ENCODE data around the gene ECI2.
"Not testable (repeated sequence)": the region's sequence is repeated elsewhere in the genome, so short reads cannot be mapped to it uniquely, and the experiment has no call there.

ECI2 gene

GRCh38 chr6:4093288-4093687 is 42.1 kb downstream of the ECI2 start:
- no peaks in the 10 kb centered on the region for H3K36me3 ChIP-seq
- H3K9ac ChIP-seq: no peak overlapping the region
- H3K4me1 ChIP-seq: no peaks in the 10 kb centered on the region
- H3K27me3 ChIP-seq: no peaks in the 10 kb centered on the region
- H3K9me3 ChIP-seq (replicated peaks in 1 of 11): peaks cover 8 to 18% (median 15%) of the 10 kb centered on the region in 11 experiments; a peak in 16 of 22 replicates
- no peak overlapping the region for H3K4me3 ChIP-seq
- H3K27ac ChIP-seq: no peak overlapping the region
- no peaks in the 10 kb centered on the region for H4K20me1 ChIP-seq
- no peak for TF ChIP-seq Cebpa-rat (IDR thresholded peaks at IDR 0.05)
- H3K4me2 ChIP-seq: no peak overlapping the region

GRCh38 chr6:4091941-4092340 is 43.4 kb downstream of the ECI2 start:
- Histone ChIP-seq H3K36me3 (no peaks in the 10 kb centered on the region), H3K9ac (no peak overlapping the region), H3K4me1 (no peaks in the 10 kb centered on the region), H3K27me3 (no peaks in the 10 kb centered on the region), H3K4me3 (no peak overlapping the region), H3K4me2 (no peak overlapping the region), H3K27ac (no peak overlapping the region), H4K20me1 (no peaks in the 10 kb centered on the region), H3K9me3 (replicated peaks in 1 of 11) (peaks cover 8 to 18% (median 15%) of the 10 kb centered on the region in 11 experiments; a peak in 16 of 22 replicates)
- no peak for TF ChIP-seq Cebpa-rat (IDR thresholded peaks at IDR 0.05)

GRCh38 chr6:4090043-4090442 is 45.3 kb downstream of the ECI2 start:
- not testable (repeated sequence) for H4K20me1 ChIP-seq, H3K27ac ChIP-seq, H3K4me1 ChIP-seq, H3K4me3 ChIP-seq, H3K4me2 ChIP-seq, H3K27me3 ChIP-seq, H3K36me3 ChIP-seq, H3K9ac ChIP-seq
- peaks cover 8 to 18% (median 15%) of the 10 kb centered on the region in 11 experiments; a peak in 16 of 22 replicates for H3K9me3 ChIP-seq (replicated peaks in 1 of 11)

GRCh38 chr6:4088704-4089103 is 46.7 kb downstream of the ECI2 start:
- H3K27ac ChIP-seq: no peak overlapping the region
- no peak overlapping the region for H3K4me3 ChIP-seq
- no peak overlapping the region for H3K9ac ChIP-seq
- H3K4me1 ChIP-seq: no peaks in the 10 kb centered on the region
- no peaks in the 10 kb centered on the region for H3K27me3 ChIP-seq
- peaks cover 8 to 18% (median 15%) of the 10 kb centered on the region in 11 experiments; a peak in 16 of 22 replicates for H3K9me3 ChIP-seq (replicated peaks in 1 of 11)
- TF ChIP-seq Cebpa-rat (IDR thresholded peaks at IDR 0.05): no peak
- no peak overlapping the region for H3K4me2 ChIP-seq
- no peaks in the 10 kb centered on the region for H4K20me1 ChIP-seq
- no peaks in the 10 kb centered on the region for H3K36me3 ChIP-seq

- H3K9me3 ChIP-seq (replicated peaks in 1 of 11): peaks cover 5 to 10% (median 6%) of the 10 kb centered on the region in 11 experiments; a peak in 13 of 22 replicates
- no peak overlapping the region for H3K4me2 ChIP-seq
- H3K27ac ChIP-seq: no peak overlapping the region
- no peaks in the 10 kb centered on the region for H3K27me3 ChIP-seq
- H3K4me3 ChIP-seq: no peak overlapping the region
- H3K36me3 ChIP-seq: no peaks in the 10 kb centered on the region
- no peak for TF ChIP-seq Cebpa-rat (IDR thresholded peaks at IDR 0.05)
- no peak overlapping the region for H3K9ac ChIP-seq
- no peaks in the 10 kb centered on the region for H4K20me1 ChIP-seq
- no peaks in the 10 kb centered on the region for H3K4me1 ChIP-seq
Observed at GRCh38 chr6:4085332-4085700, 50.1 kb downstream of the ECI2 start.

- Histone ChIP-seq H3K4me2 (no peak overlapping the region), H3K9ac (no peak overlapping the region), H3K9me3 (replicated peaks in 1 of 11) (peaks cover 0 to 4% (median under 1%) of the 10 kb centered on the region in 11 experiments; a peak in 6 of 22 replicates), H3K27ac (no peak overlapping the region), H3K36me3 (no peaks in the 10 kb centered on the region), H3K4me1 (no peaks in the 10 kb centered on the region), H3K4me3 (no peak overlapping the region), H4K20me1 (no peaks in the 10 kb centered on the region), H3K27me3 (no peaks in the 10 kb centered on the region)
- TF ChIP-seq Cebpa-rat (IDR thresholded peaks at IDR 0.05): no peak
Observed at GRCh38 chr6:4084444-4085331, 50.7 kb downstream of the ECI2 start.

GRCh38 chr6:4078691-4079471 is 56.5 kb downstream of the ECI2 start, which contains the start of gene FAM217A:
Gene FAM217A, minus strand, starts transcription at chr6:4079137. Its CDS starts 1,723 bp downstream, at chr6:4077414.
- H3K27me3 ChIP-seq: no peaks in the 10 kb centered on the region

GRCh38 chr6:4074478-4075235 is 60.7 kb downstream of the ECI2 start:
- H3K4me1 ChIP-seq: no peaks in the 10 kb centered on the region
- no peak overlapping the region for H3K9ac ChIP-seq
- H3K27ac ChIP-seq: no peak overlapping the region
- peaks cover 5 to 11% (median 10%) of the 10 kb centered on the region in 11 experiments; a peak in 11 of 22 replicates for H3K9me3 ChIP-seq (replicated peaks in 1 of 11)
- no peak for TF ChIP-seq Cebpa-rat (IDR thresholded peaks at IDR 0.05)
- H3K36me3 ChIP-seq: no peaks in the 10 kb centered on the region
- H3K27me3 ChIP-seq: no peaks in the 10 kb centered on the region
- H3K4me2 ChIP-seq: no peak overlapping the region
- H4K20me1 ChIP-seq: no peaks in the 10 kb centered on the region
- no peak overlapping the region for H3K4me3 ChIP-seq

More at GRCh38 chr6:4078691-4079471, 56.5 kb downstream of the ECI2 start, which contains the start of gene FAM217A:
- no peaks in the 10 kb centered on the region for H3K36me3 ChIP-seq
- no peak for TF ChIP-seq Cebpa-rat (IDR thresholded peaks at IDR 0.05)
- no peak within 1 kb of the TSS for H3K9ac ChIP-seq
- no peak within 1 kb of the TSS for H3K4me3 ChIP-seq
- no peak within 1 kb of the TSS for H3K4me2 ChIP-seq
- no peaks in the 10 kb centered on the region for H4K20me1 ChIP-seq
- no peaks in the 10 kb centered on the region for H3K4me1 ChIP-seq
- H3K9me3 ChIP-seq (replicated peaks in 1 of 11): peaks cover 5 to 11% (median 10%) of the 10 kb centered on the region in 11 experiments; a peak in 11 of 22 replicates
- no peak within 1 kb of the TSS for H3K27ac ChIP-seq

- no peak overlapping the region for H3K4me3 ChIP-seq
- no peak overlapping the region for H3K4me2 ChIP-seq
- H3K27me3 ChIP-seq: no peaks in the 10 kb centered on the region
- 0 out of 22 replicates have a peak, but pooled peaks cover 0 to 1% (median 0%) of the 10 kb centered on the region in 11 experiments for H3K36me3 ChIP-seq
- no peaks in the 10 kb centered on the region for H4K20me1 ChIP-seq
- no peaks in the 10 kb centered on the region for H3K9me3 ChIP-seq (replicated peaks in 1 of 11)
- H3K9ac ChIP-seq: no peak overlapping the region
- no peak for TF ChIP-seq Cebpa-rat (IDR thresholded peaks at IDR 0.05)
- no peak overlapping the region for H3K27ac ChIP-seq
- H3K4me1 ChIP-seq: no peaks in the 10 kb centered on the region
Observed at GRCh38 chr6:4071330-4071729, 64.0 kb downstream of the ECI2 start.

Data from BLaER1 treated with 17β-estradiol and CSF1 and Interleukin-3, amounts not matched to agents 10 nM and 100 nM (cell line).